D721Med (cell line): Measurements from ENCODE around the gene RTL3.
"Not testable (repeated sequence)": the region's sequence is repeated elsewhere in the genome, so short reads cannot be mapped to it uniquely, and the experiment has no call there.

Experiments
- DNase-seq: peaks from one replicate; pipeline ENCODE4 v3.0.0; 2011; ENCODE audit warnings: low spot score; ENCODE audit not compliant: insufficient read length
- FAIRE-seq: peaks from 2 replicates; lab custom pipeline; 2011; peaks lifted over from hg19 to GRCh38; lab: Jason Lieb, UNC
- TF ChIP-seq, protein P1 (sequence below): IDR thresholded peaks from 2 replicates; pipeline ENCODE4 v1.5.1; 2012; ENCODE audit warnings: mild to moderate bottlenecking, control low read depth; ENCODE audit not compliant: insufficient read depth; ENCODE audit errors: missing control alignments

Gene RTL3

DNA sequence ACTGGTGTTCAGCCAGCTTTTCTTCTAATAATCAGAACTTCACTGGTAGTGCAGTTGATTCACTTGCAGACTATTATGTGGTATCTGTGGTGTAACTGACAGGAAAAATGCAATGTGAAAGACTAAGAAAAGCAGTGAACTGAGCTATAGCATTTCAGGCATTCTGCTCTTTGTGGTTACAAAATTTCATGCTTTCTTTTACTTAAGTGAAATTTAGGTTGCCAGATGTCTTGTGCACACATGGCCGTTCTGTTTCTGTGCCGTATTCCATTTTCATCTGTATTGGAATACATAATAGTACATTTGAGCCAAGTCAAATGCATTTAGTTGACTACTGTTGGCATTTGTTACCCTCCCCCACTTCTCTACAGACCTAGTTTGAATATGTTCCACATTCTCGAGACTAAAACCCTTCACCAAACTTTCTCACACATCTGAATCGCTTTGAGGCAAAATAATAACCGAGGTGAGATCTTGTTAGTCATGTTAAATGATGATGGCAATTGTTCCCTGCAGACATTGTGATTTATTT, 8.2 kb downstream of the RTL3 start:
- FAIRE-seq (peak; percentile 70), DNase-seq (no peak)
- TF ChIP-seq, protein P1, sequence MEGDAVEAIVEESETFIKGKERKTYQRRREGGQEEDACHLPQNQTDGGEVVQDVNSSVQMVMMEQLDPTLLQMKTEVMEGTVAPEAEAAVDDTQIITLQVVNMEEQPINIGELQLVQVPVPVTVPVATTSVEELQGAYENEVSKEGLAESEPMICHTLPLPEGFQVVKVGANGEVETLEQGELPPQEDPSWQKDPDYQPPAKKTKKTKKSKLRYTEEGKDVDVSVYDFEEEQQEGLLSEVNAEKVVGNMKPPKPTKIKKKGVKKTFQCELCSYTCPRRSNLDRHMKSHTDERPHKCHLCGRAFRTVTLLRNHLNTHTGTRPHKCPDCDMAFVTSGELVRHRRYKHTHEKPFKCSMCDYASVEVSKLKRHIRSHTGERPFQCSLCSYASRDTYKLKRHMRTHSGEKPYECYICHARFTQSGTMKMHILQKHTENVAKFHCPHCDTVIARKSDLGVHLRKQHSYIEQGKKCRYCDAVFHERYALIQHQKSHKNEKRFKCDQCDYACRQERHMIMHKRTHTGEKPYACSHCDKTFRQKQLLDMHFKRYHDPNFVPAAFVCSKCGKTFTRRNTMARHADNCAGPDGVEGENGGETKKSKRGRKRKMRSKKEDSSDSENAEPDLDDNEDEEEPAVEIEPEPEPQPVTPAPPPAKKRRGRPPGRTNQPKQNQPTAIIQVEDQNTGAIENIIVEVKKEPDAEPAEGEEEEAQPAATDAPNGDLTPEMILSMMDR: no peak

DNA sequence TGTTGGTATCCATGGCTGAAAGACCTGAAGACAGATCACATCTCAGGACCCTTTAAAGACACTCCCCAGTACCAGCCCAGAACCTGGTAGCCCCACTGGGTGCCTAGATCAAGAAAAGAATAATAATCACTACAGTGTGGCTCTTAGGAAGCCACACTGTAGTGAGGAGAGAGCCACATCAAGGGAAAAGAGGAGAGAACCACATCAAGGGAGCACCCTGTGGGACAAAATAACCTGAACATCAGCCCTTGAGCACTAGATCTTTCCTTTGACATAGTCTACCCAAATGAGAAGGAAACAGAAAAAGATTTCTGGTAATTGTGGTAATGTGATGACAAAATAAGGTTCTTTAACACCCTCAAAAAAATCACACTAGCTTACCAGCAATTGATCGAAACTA, 15.3 kb downstream of the RTL3 start:
- TF ChIP-seq, protein P1: no peak
- FAIRE-seq (no peak), DNase-seq (no peak)

DNA sequence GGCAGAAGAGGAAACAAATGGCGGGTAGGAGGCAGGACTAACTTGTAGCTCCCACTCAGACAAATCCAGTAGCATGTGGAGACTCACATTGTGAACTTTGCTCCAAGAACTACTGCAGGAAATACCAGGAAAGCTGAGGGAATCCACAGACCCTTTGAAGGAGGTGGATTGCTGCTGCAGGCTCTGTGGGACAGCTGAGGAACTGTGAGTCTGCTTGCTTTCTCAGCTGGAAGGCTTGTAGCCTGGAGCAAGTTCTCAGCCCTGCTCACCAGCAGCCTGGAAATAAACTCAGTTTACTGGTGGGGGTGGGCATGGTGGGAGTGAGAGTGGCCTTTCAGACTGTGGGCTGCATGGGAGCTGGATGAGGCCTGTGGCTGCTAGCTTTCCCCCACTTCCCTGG, 16.0 kb downstream of the RTL3 start:
- FAIRE-seq (no peak), DNase-seq (no peak)
- TF ChIP-seq, protein P1: no peak

DNA sequence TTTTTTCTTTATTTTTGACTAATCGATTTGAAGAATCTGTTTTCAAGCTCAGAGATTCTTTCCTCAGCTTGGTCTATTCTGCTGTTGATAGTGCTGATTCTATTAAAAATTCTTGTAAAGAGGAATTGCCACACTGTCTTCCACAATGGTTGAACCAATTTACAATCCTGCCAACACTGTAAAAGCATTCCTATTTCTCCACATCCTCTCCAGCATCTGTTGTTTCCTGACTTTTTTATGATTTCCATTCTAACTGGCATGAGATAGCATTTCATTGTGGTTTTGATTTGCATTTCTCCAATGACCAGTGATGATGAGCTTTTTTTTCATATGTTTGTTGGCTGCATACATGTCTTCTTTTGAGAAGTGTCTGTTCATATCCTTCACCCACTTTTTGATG, 23.0 kb downstream of the RTL3 start:
- FAIRE-seq, DNase-seq: not testable (repeated sequence)

DNA sequence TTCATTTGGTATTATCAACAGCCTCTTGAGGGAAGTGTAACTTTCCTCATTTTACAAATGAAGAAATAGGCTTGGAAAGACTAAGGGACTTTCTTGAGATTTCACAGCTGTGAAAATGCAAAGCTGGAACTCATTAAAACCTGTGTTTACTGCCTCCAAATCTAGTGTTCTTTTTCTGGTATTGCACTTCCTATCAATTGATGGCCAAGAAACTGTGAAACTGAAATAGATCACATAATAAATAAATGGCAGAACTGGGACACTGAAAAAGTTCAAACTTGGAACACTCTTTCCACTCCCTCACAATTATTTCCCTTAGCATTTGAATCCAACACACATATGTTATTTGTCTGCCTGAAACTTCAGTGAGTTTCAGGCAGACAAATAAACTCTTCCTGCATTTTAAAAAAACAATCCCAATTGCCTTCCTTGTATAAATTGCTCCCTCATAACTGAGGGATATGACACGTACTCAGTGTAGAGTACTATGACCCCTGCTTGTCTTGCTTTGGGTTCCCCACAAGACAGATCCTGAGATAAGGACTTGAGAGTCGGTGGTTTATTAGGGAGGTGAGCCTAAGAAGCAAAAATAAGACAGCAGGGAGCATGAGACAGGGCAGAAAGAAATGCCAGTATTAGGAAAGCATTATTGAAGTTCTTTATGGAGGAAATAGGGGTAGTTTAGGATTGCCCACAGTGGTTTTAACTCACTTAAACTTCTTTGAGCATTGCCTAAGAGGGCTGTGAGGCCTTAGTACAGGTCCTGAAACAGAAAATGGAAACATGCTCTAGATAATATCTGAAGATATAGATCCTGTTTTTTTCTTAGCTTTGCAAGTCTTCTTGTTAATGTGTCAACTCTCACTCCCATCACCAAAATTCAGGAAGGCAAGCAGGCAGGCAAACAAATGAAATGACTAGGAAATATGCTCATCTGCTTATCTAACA, 33.9 kb downstream of the RTL3 start:
- DNase-seq (no peak), FAIRE-seq (no peak)
- TF ChIP-seq, protein P1: no peak

DNA sequence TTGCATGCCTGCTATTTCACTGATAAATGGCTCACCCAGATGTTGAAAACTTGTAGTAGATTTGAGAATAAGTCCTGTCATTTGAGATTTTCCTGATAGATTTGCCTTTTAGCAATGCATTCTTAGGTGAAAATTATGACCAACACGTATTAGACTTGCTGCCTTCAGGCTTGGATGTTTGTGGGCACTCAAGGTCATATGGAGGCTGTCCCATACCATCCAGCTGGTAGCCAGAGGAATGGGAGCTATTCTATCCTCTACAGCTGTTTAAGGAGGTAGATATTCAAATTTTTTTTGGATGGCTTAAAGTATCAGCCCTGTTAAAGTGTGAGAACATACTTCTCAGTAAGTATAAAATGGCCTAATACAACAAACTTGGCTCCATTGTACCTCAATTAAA, 34.7 kb downstream of the RTL3 start:
- DNase-seq: no peak
- TF ChIP-seq, protein P1: no peak
- no peak for FAIRE-seq

DNA sequence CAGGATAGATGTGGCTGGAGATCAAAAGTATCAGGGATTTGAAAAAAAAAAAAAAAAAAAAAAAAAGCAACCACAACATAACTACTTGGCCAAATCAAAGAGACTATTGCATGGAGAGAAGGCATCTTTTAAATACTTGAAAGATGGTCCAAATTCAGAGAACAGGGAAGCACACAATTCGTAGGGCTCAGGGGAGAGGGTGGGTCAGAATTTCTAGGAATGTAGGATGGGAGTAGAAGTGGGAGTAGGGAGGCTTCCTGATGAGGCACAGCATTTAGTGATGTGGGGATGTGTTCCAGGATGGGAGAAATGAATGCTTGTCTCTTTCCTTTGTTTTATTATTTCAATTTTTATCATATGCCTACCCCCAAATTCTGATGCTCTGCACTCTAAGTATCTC, 36.3 kb downstream of the RTL3 start:
- no peak for FAIRE-seq
- TF ChIP-seq, protein P1: no peak

More for the DNA sequence above, 36.3 kb downstream of the RTL3 start:
- DNase-seq: no peak
